OCI-LY7 (cell line): Measurements from ENCODE around the gene CREB3L1.

ENCODE experiments used
- EZH2phosphoT487 ChIP-seq: fragments of 200-600 bp; sonication (generic); IDR thresholded peaks from 2 replicates; pipeline ENCODE4 v1.6.1; 2018; ENCODE audit warnings: low read depth, borderline replicate concordance, mild to moderate bottlenecking, mixed run types, antibody characterized with exemption, low read length, moderate library complexity, mixed read lengths
- TF ChIP-seq, protein P1 (sequence below): fragments of 200-600 bp; sonication (generic); conservative IDR thresholded peaks from 2 replicates; pipeline ENCODE4 v1.5.1; 2014; ENCODE audit warnings: mild to moderate bottlenecking, antibody characterized with exemption, low read length, moderate library complexity, mixed read lengths

DNA sequence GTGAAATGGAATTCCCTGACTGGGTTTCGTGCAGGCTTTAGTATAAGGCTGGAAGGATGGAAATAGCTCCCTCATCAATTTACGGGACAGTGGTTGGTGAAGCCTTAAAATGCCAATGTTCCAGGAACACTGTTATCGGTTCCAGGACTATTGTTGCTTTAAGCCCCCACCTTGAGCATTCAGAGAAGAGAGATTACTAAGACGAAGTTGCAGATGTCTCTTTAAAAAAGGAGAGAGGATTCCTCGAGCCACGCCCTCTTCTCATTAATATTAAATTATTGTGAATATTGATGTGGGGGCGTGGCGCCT, 195 bp upstream of the CREB3L1 start:
- TF ChIP-seq, protein P1, sequence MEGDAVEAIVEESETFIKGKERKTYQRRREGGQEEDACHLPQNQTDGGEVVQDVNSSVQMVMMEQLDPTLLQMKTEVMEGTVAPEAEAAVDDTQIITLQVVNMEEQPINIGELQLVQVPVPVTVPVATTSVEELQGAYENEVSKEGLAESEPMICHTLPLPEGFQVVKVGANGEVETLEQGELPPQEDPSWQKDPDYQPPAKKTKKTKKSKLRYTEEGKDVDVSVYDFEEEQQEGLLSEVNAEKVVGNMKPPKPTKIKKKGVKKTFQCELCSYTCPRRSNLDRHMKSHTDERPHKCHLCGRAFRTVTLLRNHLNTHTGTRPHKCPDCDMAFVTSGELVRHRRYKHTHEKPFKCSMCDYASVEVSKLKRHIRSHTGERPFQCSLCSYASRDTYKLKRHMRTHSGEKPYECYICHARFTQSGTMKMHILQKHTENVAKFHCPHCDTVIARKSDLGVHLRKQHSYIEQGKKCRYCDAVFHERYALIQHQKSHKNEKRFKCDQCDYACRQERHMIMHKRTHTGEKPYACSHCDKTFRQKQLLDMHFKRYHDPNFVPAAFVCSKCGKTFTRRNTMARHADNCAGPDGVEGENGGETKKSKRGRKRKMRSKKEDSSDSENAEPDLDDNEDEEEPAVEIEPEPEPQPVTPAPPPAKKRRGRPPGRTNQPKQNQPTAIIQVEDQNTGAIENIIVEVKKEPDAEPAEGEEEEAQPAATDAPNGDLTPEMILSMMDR: no peak
- TF ChIP-seq EZH2phosphoT487: no peak
